PC-9 (cell line): ENCODE measurements around the gene NRIP1.

Experiments used
- CTCF ChIP-seq: fragments of 200-600 bp; sonication (generic); conservative IDR thresholded peaks from 2 replicates; pipeline ENCODE4 v1.6.1; 2017; ENCODE audit warnings: mixed run types, antibody characterized with exemption, mild to moderate bottlenecking, moderate library complexity
- EZH2 ChIP-seq: fragments of 200-600 bp; sonication (generic); IDR thresholded peaks from 2 replicates; pipeline ENCODE4 v1.8.0; 2017; ENCODE audit warnings: antibody characterized with exemption, low read depth

- TF ChIP-seq CTCF = no peak
- no peak for TF ChIP-seq EZH2
Observed at GRCh38 chr21:15052459-15052763, 12.4 kb downstream of the NRIP1 start.
